ENCODE data around the gene OCSTAMP.

OCSTAMP gene

DNA sequence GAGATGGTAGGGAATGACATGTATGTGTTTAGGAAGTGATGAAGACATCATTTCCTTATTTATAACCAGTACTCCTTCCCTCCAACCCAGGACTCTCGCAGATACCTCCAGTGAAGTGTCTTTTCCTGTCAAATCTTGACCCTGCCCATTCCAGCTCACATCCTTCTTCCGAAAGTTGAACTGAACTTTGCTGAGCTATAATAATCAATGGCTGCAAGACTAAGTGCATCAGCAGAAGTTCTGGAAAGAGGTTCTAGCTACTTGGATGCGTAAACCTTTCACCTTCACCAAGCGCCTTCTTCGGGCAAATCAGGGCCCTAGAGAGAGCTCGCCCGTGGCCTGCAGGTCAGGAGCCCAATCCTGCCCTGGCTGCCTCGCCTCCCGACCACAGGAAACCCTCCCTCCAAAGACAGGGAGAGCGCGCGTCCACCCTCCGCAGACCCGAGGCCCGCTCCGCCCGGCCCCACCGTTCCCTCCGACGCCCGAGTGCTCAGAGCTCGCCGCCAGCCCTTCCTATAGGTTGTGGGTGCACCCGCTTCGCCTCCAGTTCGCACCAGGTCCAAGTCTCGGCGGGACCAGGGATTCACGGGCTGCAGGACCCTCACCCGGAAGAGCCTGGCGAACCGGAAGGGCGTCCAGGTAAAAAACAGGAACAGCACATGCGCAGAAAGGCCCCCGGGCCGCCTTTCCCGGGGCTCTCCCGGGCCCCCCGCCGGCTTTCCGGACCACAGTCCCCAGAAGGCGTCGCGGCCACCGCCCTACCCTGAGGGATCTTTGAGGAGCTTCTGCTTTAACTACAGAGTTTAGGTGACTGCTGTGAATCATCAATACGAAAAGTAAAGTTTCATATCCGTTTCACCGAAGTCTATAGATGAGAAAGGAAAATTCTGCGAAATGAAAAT, 37.3 kb downstream of the OCSTAMP start, which contains the start of gene ZNF334:
TSS of gene ZNF334 (minus strand) at position 617 of the 902 bp plus-strand sequence. CDS start 1,457 bp downstream, outside the sequence.
- no peak for DNase-seq

DNA sequence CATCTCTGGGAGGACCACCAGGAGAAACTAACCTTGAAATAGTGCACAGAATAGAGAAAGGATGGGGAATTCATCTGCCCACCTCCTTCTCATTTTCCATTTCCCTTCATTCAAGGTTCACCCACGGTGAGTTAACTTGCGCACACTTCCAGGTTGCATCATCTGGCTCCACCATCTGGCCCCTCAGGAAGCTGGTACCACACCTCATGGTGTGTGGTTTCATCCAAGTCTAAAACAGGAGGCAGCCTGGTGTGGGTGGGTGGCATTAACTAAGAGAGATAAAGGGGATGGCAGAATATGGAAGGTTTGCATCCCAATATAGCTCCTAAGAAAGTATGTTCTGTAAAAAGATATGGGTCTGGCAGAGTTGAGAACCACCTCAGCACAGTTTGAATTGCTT, 40.9 kb downstream of the OCSTAMP start:
- DNase-seq = no peak

DNA sequence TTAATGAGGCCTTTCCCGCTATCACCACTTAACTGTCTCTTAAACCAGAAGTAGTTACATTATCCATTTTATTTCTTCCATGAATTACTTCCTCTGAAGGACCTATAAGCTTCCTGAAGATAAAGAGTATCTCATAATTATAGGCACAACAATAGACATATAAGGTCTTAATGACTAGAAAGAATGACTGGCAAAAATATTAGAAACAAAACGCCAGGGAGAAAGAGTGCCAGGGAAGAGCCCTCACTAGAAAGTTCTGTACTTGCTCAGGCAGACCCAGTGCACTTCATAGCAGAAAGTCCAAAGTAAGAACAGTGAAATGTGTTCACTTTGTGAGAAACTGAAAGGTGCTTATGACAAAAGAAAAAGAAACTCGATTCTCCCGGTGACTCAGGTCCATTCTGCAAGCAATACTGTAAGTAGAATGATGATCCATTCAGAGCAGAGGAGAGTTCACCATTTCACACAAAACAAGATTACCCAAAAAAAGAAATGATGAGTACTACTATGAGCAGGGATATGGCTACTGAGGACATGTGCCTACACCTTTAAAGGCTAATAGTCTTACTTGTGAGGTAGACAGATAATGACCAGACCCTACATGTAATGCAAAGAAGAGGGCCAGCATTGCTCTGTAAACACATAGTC, 42.6 kb downstream of the OCSTAMP start:
- DNase-seq = no peak

DNA sequence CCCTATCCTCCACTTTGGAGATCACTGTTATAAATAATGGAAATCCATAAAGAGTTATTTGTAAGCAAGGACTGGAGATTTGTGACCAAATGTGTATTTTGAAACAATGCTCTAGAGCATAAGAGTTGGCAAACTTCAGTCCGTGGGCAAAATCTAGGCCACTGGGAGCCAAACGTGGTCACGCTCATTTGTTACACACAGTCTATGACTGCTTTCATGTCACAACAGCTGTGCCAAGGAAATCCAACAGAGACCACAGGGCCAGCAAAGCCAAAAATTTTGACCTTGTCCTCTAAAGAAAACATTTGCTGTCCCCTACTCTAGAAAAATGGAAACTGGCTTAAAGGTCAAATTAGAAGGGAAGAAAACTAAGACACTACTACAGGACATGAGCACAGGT, 44.9 kb downstream of the OCSTAMP start:
- no peak for DNase-seq

DNA sequence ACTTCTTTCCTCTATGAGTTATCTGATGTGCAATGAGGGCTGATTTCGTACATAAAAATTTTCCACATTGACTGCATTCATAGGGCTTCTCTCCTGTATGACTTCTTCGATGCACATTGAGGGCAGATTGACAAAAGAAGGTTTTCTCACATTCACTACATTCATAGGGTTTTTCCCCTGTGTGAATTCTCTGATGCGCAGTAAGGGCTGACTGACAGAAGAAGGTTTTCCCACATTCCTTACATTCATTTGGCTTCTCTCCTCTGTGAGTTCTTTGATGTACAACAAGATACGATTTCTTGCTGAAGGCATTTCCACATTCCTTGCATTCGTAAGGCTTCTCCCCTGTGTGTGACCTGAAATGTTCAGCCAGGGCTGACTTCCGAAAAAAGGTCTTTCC, 48.5 kb downstream of the OCSTAMP start:
- DNase-seq = no peak

DNA sequence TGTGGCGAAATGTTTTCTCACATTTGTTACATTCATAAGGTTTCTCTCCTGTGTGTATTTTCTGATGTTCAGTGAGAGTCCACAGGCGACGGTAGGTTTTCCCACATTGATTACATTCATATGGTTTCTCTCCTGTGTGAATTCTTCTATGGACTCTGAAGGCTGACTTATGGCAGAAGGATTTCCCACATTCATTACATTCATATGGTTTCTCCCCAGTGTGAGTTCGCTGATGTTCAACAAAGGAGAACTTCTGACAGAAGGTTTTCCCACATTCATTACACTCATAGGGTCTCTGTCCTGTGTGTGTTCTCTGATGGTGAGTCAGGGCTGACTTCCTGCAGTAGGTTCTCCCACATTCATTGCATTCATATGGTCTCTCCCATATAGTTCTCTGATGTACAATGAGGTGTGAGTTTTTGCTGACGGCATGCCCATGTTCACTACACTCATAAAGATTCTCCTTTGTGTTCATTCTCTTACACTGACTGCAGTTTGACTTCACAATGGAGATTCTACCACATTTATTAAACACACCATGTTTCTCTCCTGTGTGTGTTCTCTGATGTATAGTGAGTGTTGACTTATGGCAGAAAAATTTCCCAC, 49.0 kb downstream of the OCSTAMP start:
- no peak for DNase-seq

DNA sequence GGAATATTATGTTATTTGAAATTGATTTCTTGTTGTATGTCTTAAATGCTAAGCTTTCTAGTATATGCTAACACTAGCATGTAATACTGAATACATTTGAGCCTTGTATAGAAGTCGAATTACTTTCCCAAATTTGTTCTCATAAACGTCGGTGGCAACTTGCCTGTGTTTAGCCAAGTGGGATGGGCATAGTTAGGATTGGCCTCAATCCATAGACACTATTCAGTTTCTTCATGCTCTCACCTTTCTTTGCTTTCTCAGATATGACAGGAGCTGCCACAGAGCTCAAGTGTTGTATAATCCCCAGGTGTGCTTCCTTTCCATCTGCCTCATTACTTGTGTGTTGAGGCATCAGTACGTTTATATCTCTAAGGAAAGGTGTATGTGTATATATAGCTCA, 56.4 kb downstream of the OCSTAMP start:
- DNase-seq = no peak

DNA sequence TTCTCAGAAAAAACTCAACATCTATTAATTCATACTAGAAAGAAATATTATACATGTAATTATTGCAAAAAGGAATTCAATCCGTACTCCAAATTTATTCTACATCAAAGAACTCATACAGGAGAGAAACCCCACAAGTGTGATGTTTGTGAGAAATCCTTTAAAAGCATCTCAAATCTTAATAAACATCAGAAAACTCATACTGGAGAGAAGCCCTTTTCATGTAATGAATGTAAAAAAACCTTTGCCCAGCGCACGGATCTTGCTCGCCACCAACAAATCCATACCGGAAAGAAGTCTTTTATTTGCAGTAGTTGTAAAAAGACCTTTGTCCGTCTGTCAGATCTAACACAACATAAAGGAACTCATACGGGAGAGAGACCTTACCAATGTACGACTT, 59.1 kb downstream of the OCSTAMP start:
- DNase-seq = no peak

All from NCI-H226 (cell line).